IPS DF 6.9 (cell line): ENCODE results near the gene SIVA1.

Experiments
- DNase-seq: peaks from one replicate; pipeline ENCODE4 v3.0.0-alpha.2; 2013; ENCODE audit warnings: low read depth, low spot score
- H3K27ac ChIP-seq: one replicate; pipeline ENCODE4 v1.5.1; 2013; ENCODE audit warnings: low read length, control low read depth
- H3K27me3 ChIP-seq: 2 replicates; pipeline ENCODE4 v1.6.1; 2013; ENCODE audit warnings: mild to moderate bottlenecking, low read length; ENCODE audit not compliant: control insufficient read depth, insufficient read depth
- H3K36me3 ChIP-seq: 2 replicates; pipeline ENCODE4 v1.6.1; 2013; ENCODE audit warnings: low read length; ENCODE audit not compliant: control insufficient read depth, insufficient read depth
- H3K4me1 ChIP-seq: 2 replicates; pipeline ENCODE4 v1.6.1; 2013; ENCODE audit warnings: low read length; ENCODE audit not compliant: control insufficient read depth, insufficient read depth
- H3K4me3 ChIP-seq: 2 replicates; pipeline ENCODE4 v1.5.1; 2013; ENCODE audit warnings: mild to moderate bottlenecking, low read length
- H3K9me3 ChIP-seq: 2 replicates; pipeline ENCODE4 v1.6.1; 2013; ENCODE audit warnings: low read length, inconsistent platforms; ENCODE audit not compliant: control insufficient read depth, insufficient read depth
- WGBS: extraction: QIAGEN DNeasy Blood & Tissue Kit; methylation state at CpG from one replicate; pipeline ENCODE4 v1.1.7; 2013; ENCODE audit warnings: mixed read lengths, missing lambda C conversion rate; ENCODE audit not compliant: insufficient read length, insufficient coverage; 5-methylcytosine and 5-hydroxymethylcytosine counted together

The SIVA1 gene

DNA sequence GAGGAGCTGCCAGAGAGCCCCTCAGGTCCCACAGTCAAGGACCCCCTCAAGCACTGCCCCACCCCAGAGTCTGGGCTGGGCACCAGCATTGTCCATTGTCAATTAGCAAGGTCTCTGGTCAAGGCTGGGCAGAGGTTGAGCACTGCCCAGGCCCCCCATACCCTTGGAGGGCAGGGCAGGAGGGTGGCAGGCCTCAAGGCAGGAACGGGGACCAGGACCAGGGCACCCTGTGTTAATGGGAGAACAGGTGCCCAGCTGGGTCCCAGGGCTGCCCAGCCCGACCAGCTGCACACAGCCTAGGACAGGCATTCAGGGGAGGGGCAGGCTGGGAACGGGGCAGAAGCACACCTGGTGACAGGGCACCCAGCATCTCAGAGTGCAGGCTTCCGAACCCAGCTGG lies 18.4 kb downstream of the SIVA1 start:
- Histone ChIP-seq H3K27ac (no peak overlapping the region), H3K4me3 (no peak overlapping the region)
- WGBS: no CpG with 5 or more reads among the region's 4 CpGs

GRCh38 chr14:104771918-104772706 lies 19.2 kb downstream of the SIVA1 start:
- peaks cover 25% of the 10 kb centered on the region for H3K36me3 ChIP-seq
- H3K4me3 ChIP-seq: no peak overlapping the region
- no peak overlapping the region for H3K27ac ChIP-seq
- no CpG with 5 or more reads among the region's 34 CpGs for WGBS
- no peak for DNase-seq
- H3K9me3 ChIP-seq: no peaks in the 10 kb centered on the region
- H3K4me1 ChIP-seq: peaks cover 4% of the 10 kb centered on the region
- H3K27me3 ChIP-seq: no peaks in the 10 kb centered on the region

More for the DNA sequence above, 18.4 kb downstream of the SIVA1 start:
- no peaks in the 10 kb centered on the region for H3K9me3 ChIP-seq
- peaks cover 4% of the 10 kb centered on the region for H3K4me1 ChIP-seq
- no peaks in the 10 kb centered on the region for H3K27me3 ChIP-seq
- H3K36me3 ChIP-seq: peaks cover 23% of the 10 kb centered on the region
- no peak for DNase-seq

- no peaks in the 10 kb centered on the region for H3K27me3 ChIP-seq
- H3K9me3 ChIP-seq: no peaks in the 10 kb centered on the region
- H3K4me1 ChIP-seq: peaks cover 4% of the 10 kb centered on the region
- H3K4me3 ChIP-seq: no peak overlapping the region
- DNase-seq: no peak
- H3K27ac ChIP-seq: no peak overlapping the region
- H3K36me3 ChIP-seq: peaks cover 25% of the 10 kb centered on the region
- WGBS: no CpG with 5 or more reads among the region's 38 CpGs
Measured at GRCh38 chr14:104772707-104773504, 20.0 kb downstream of the SIVA1 start.

DNA sequence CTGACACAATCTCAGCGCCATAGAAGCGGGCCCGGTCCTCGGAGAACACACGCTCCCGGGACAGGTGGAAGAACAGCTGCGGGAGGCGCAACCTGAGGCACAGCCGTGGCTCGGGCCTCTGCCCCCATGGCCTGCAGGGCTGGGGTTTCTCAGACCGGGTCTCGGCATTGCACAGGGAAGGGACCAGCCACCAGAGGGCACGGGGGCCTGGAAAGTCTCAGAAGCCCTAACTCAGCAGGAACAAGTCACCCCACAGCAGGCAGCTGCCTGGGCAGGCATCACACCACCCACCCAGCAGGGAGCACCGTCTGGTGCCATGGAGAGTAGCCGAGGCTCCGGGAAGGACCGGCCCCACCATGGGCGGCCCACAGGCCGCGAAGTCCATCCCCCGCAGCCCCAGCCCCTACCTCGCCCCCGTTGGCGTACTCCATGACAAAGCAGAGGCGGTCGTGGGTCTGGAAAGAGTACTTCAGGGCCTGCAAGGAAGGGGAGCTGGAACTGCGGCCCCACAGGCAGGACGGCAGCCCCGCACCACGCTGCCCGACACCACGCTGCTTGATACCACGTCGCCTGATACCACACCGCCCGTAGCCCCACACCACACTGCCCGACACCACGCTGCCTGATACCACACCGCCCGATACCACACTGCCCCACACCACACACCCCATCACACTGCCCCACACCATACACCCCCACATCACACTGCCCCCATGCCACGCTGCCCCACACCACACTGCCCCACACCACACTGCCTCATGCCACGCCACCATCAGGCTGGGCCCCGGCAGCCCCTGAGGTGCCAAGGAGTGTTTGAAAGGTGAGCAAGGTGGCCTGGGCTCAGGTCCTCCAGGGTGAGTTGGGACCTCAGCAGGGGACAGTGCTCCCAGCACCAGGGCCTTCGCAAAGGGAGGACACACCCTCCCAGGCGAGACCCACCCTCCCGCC lies 20.8 kb downstream of the SIVA1 start:
- Histone ChIP-seq H3K27ac (no peak overlapping the region), H3K27me3 (no peaks in the 10 kb centered on the region), H3K4me1 (peaks cover 3% of the 10 kb centered on the region), H3K9me3 (no peaks in the 10 kb centered on the region), H3K4me3 (no peak overlapping the region), H3K36me3 (peaks cover 25% of the 10 kb centered on the region)
- WGBS: no CpG with 5 or more reads among the region's 46 CpGs
- no peak for DNase-seq

DNA sequence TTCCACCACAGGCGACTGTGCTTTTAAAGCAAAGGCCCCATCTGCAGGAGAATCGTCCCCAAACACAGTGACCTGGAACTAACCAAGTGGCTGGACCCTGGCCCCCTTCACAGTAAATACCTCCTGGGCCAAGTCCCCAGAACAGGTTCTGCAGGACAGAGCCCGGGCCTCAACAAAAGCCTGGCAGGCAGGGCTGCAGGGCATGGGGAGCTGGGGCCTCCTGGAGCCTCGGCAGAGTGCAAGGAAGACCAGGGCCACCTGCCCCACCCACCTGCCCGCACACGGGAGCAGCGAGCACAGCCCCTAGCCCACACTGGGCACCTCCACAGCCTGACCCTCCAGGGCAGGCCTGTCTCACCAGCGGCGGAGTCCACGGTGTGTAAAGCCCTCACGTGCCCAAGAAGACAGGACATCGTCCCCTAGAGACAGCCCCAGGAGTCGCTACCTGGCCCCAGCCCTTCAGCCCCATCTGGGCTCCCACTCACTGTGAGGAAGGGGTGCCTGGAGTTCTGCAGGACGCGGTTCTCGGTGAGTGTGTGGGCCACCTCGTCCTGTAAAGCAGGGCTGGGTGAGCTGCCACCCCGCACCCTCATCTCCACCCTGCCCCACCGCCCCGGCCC lies 21.6 kb downstream of the SIVA1 start:
- no CpG with 5 or more reads among the region's 20 CpGs for WGBS
- peaks cover 3% of the 10 kb centered on the region; the same call in 1 of the 2 replicates for H3K4me1 ChIP-seq

GRCh38 chr14:104775073-104775489 lies 22.1 kb downstream of the SIVA1 start:
- no peak for DNase-seq
- H3K36me3 ChIP-seq: peaks cover 25% of the 10 kb centered on the region
- WGBS: no CpG with 5 or more reads among the region's 13 CpGs

More for the DNA sequence above, 21.6 kb downstream of the SIVA1 start:
- Histone ChIP-seq H3K27ac (no peak overlapping the region), H3K27me3 (no peaks in the 10 kb centered on the region), H3K9me3 (no peaks in the 10 kb centered on the region), H3K36me3 (peaks cover 25% of the 10 kb centered on the region), H3K4me3 (no peak overlapping the region)
- DNase-seq: no peak

GRCh38 chr14:104776481-104776880 lies 23.5 kb downstream of the SIVA1 start:
- no CpG with 5 or more reads among the region's 15 CpGs for WGBS
- peaks cover 21% of the 10 kb centered on the region for H3K36me3 ChIP-seq

More at GRCh38 chr14:104775073-104775489, 22.1 kb downstream of the SIVA1 start:
- Histone ChIP-seq H3K27ac (no peak overlapping the region), H3K4me3 (no peak overlapping the region), H3K27me3 (no peaks in the 10 kb centered on the region), H3K4me1 (no peaks in the 10 kb centered on the region), H3K9me3 (no peaks in the 10 kb centered on the region)

GRCh38 chr14:104776961-104777807 lies 24.2 kb downstream of the SIVA1 start:
- WGBS: no CpG with 5 or more reads among the region's 16 CpGs
- no peaks in the 10 kb centered on the region for H3K9me3 ChIP-seq
- no peaks in the 10 kb centered on the region for H3K27me3 ChIP-seq
- no peak for DNase-seq
- peaks cover 14% of the 10 kb centered on the region for H3K36me3 ChIP-seq
- H3K4me3 ChIP-seq: no peak overlapping the region
- H3K4me1 ChIP-seq: no peaks in the 10 kb centered on the region
- H3K27ac ChIP-seq: no peak overlapping the region

More at GRCh38 chr14:104776481-104776880, 23.5 kb downstream of the SIVA1 start:
- Histone ChIP-seq H3K4me1 (no peaks in the 10 kb centered on the region), H3K4me3 (no peak overlapping the region), H3K27ac (no peak overlapping the region), H3K9me3 (no peaks in the 10 kb centered on the region), H3K27me3 (no peaks in the 10 kb centered on the region)
- no peak for DNase-seq

GRCh38 chr14:104777808-104778249 lies 24.9 kb downstream of the SIVA1 start:
- H3K36me3 ChIP-seq: peaks cover 8% of the 10 kb centered on the region; the same call in 1 of the 2 replicates
- H3K27ac ChIP-seq: no peak overlapping the region
- WGBS: no CpG with 5 or more reads among the region's 15 CpGs
- no peaks in the 10 kb centered on the region for H3K4me1 ChIP-seq
- DNase-seq: no peak
- H3K4me3 ChIP-seq: no peak overlapping the region
- no peaks in the 10 kb centered on the region for H3K9me3 ChIP-seq
- no peaks in the 10 kb centered on the region for H3K27me3 ChIP-seq
